ENCODE measurements around the gene MCRIP1.
"Not testable (repeated sequence)": the region's sequence is repeated elsewhere in the genome, so short reads cannot be mapped to it uniquely, and the experiment has no call there.

Gene MCRIP1

DNA sequence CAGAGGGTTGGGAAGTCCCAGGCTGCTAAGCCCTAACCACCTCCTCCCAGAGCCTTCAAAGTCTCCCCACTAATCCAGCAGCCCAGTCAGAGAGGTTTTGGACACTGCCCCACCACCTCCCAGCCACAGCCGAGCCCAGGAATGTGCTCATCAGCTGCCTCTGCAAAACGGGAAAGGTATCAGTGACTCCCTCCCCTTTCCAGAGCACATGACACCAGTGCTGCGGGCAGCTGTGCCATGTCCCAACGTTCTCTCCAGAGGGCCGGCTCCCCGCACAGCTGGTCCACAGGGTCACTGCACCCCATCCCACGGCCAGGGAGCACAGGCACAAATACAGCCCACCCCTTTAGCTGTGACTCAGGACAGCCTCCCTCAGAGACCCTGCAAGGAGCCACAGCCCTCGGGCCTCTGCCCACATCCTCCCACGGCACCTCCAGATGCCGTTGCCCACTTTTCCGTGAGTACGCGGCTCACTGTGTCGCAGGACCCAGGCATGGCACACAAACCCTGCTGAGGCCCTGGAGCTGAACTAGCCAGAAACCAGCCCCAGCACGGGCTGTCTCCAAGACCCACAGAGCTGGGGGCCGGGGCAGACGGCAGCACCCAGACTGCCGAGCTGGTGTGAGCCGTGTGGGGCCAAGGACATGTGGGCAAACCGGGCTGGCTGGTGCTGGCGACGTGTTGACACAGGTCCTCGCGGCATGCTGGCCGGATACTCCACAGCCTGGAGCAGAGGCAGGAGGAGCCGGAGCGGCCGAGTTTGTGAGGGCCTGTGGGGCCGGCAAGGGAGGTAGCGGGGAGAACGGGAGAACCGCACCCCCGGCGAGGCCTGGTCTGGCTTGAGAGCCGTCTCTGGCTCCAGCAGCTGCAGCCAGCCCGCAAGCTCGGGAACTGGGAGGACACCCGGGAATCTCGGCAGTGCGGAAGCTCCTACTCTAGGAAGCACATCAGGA lies 8.0 kb upstream of the MCRIP1 start:
- TF ChIP-seq, protein P1, sequence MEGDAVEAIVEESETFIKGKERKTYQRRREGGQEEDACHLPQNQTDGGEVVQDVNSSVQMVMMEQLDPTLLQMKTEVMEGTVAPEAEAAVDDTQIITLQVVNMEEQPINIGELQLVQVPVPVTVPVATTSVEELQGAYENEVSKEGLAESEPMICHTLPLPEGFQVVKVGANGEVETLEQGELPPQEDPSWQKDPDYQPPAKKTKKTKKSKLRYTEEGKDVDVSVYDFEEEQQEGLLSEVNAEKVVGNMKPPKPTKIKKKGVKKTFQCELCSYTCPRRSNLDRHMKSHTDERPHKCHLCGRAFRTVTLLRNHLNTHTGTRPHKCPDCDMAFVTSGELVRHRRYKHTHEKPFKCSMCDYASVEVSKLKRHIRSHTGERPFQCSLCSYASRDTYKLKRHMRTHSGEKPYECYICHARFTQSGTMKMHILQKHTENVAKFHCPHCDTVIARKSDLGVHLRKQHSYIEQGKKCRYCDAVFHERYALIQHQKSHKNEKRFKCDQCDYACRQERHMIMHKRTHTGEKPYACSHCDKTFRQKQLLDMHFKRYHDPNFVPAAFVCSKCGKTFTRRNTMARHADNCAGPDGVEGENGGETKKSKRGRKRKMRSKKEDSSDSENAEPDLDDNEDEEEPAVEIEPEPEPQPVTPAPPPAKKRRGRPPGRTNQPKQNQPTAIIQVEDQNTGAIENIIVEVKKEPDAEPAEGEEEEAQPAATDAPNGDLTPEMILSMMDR (IDR thresholded peaks at IDR 0.05; ENCODE audit: extremely low read depth, insufficient read depth, missing control alignments): no peak
- DNase-seq (ENCODE audit: low spot score): no peak
- in situ Hi-C loops (cut with MboI; ENCODE audit: low pct_unique_long_range_greater_than_20kb, low sequenced_read_pairs, unreplicated experiment): no loop called here

DNA sequence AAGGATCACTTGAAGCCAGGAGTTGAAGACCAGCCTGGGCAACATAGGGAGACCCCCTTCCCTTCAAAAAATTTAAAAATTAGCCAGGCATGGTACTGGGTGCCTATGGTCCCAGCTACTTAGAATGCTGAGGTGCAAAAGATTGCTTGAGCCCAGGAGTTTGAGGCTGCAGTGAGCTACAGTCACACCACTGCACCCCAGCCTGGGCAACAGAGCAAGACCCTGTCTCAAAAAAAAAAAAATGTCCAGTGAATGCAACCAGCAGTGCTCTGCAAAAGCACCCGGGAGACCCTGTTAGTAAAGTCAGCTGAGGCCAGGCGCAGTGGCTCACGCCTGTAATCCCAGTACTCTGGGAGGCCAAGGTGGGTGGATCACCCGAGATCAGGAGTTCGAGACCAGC lies 7.0 kb upstream of the MCRIP1 start:
- in situ Hi-C loops (cut with MboI; ENCODE audit: low pct_unique_long_range_greater_than_20kb, low sequenced_read_pairs, unreplicated experiment); DNase-seq (ENCODE audit: low spot score): not testable (repeated sequence)

DNA sequence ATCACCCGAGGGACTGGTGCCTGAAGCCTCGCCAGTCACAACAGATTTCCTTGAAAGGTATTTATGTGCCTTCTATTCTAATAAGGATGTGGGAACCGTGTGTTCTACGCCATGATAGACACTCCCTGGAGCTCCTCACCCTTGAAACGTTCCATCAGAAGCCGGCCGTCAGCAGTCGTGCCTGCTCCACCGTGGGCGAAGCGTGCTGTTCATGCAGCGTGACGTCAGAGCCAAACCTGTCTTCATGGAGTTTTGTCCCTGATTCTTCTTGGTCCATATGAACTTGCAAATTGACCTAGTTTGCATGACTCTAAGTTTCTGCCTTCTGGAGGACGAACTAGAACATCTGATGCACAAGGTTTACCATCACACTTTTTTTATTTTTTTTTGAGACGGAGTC lies 6.2 kb upstream of the MCRIP1 start:
- no peak for DNase-seq (ENCODE audit: low spot score)
- in situ Hi-C loops (cut with MboI; ENCODE audit: low pct_unique_long_range_greater_than_20kb, low sequenced_read_pairs, unreplicated experiment): no loop called here
- TF ChIP-seq, protein P1 (IDR thresholded peaks at IDR 0.05; ENCODE audit: extremely low read depth, insufficient read depth, missing control alignments): no peak

DNA sequence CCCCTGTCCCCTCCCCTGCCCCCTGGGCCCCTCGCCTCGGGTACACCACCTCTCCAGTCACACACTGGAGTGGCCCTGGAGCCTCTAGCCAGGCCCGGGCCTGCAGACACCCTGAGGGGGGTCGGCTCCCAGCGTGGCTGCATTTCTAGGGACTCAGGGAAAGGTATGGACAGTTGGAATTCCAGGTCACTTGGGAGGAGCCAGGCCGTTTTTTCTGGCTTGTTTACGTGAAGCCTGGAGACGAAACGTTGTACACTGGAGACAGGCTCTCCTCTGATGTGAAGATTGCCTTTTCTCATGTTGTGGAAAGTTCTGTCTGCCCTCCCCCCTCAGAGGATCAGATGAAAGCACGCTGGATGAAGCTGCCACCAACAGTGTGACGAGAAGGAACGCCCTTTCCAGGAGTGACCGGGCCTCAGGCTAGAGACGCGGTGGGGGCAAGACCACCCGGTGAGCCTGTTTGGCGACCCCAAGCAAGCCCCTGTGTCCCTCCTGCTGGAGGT lies 5.7 kb upstream of the MCRIP1 start:
- in situ Hi-C loops (cut with MboI; ENCODE audit: low pct_unique_long_range_greater_than_20kb, low sequenced_read_pairs, unreplicated experiment): no loop called here
- TF ChIP-seq, protein P1 (IDR thresholded peaks at IDR 0.05; ENCODE audit: extremely low read depth, insufficient read depth, missing control alignments): no peak
- no peak for DNase-seq (ENCODE audit: low spot score)

DNA sequence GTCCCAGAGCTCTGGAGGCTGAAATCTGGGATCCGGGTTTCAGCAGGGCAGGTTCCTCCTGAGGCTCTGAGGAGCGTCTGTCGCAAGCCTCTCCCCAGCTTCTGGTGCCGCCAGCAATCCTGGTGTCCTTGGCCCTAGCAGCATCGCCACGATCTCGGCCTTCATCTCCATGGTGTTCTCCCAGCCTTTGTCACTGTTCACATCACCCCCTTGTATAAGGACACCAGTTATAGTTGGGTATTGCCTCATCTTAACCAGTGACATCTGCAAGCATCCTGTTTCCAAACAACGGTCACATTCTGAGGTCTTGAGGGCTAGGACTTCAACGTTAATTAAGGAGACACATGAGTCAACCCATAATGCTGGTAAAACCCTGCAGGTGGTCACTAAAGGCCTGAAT lies 4.5 kb upstream of the MCRIP1 start:
- TF ChIP-seq, protein P1 (IDR thresholded peaks at IDR 0.05; ENCODE audit: extremely low read depth, insufficient read depth, missing control alignments): no peak
- no peak for DNase-seq (ENCODE audit: low spot score)
- in situ Hi-C loops (cut with MboI; ENCODE audit: low pct_unique_long_range_greater_than_20kb, low sequenced_read_pairs, unreplicated experiment): no loop called here

DNA sequence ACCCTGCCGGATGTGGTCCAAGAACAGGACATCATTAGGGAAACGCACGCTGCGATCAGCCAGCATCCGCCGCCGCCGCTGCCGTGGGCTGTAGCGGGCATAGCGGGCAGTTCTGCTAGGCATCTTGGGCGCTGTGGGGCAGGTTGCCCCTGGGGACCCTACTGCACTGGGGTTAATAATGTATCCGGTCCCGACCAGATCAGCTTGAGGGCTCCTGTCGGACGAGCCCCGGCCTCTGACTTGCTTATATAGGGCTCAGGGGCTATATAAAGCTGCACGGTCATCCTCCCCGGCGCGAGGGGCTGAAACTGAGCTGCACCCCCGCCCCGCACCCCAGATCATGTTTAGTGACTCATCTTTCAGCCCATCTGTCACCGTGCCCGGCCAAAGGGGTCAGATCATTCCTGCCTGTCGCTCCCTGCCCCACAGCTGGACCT lies 1.8 kb upstream of the MCRIP1 start, which contains the start of gene PPP1R27:
Gene PPP1R27, minus strand, starts transcription at position 220 of the 437 bp plus-strand sequence. Its CDS starts 97 bp downstream, at position 123.
- in situ Hi-C loops (cut with MboI; ENCODE audit: low pct_unique_long_range_greater_than_20kb, low sequenced_read_pairs, unreplicated experiment): no loop called here
- TF ChIP-seq, protein P1 (IDR thresholded peaks at IDR 0.05; ENCODE audit: extremely low read depth, insufficient read depth, missing control alignments): no peak
- no peak for DNase-seq (ENCODE audit: low spot score)
